Prostate gland (tissue), 2 donors: ENCODE data around the gene KRT40. TPM values are rescaled to one million over a fixed set of nuclear protein-coding genes. Genes with fewer than 3 reads are reported as not detected.
A peak's percentile ranks its signal among the peaks of the same experiment; 100 is the strongest.

Experiments used
- DNase-seq: peaks from one replicate; pipeline ENCODE4 v3.0.0-alpha.2; 2019; ENCODE audit warnings: low spot score
- H3K27ac ChIP-seq, 2 donors: fragments of 200-600 bp; sonication (generic); 2 replicates each; pipeline ENCODE4 v1.5.1; 2017 to 2019
- H3K27me3 ChIP-seq: fragments of 200-600 bp; sonication (generic); replicated peaks from 2 replicates; pipeline ENCODE4 v1.5.1; 2019; ENCODE audit not compliant: insufficient read depth
- H3K36me3 ChIP-seq, 2 donors: fragments of 200-600 bp; sonication (generic); 1 replicate in 1 of 2; 2 replicates in 1 of 2; pipeline versions ENCODE4 v1.5.1 to v1.8.1; 2017 to 2019
- H3K4me1 ChIP-seq: fragments of 200-600 bp; sonication (generic); replicated peaks from 2 replicates; pipeline ENCODE4 v1.5.1; 2019
- H3K4me3 ChIP-seq, 2 donors: fragments of 200-600 bp; sonication (generic); 2 replicates each; pipeline ENCODE4 v1.5.1; 2017 to 2019
- H3K9me3 ChIP-seq: fragments of 200-600 bp; sonication (generic); 2 replicates; pipeline ENCODE4 v1.5.1; 2017
- CTCF ChIP-seq, 4 experiments: fragments of 200-600 bp in 2 of 4; fragments of 450-650 bp in 2 of 4; sonication (generic) in 2 of 4; IDR thresholded peaks; 1 replicate in 3 of 4; 2 replicates in 1 of 4; pipeline ENCODE4 v1.5.1; 2016 to 2019; ENCODE audit warnings: antibody characterized with exemption in 4 of 4, mild to moderate bottlenecking in 2 of 4, moderate library complexity in 2 of 4
- POLR2A ChIP-seq: fragments of 450-650 bp; IDR thresholded peaks from one replicate; pipeline ENCODE4 v1.6.1; 2016; ENCODE audit warnings: antibody characterized with exemption, mild to moderate bottlenecking
- POLR2AphosphoS5 ChIP-seq: sonication (generic); formaldehyde crosslinking; IDR thresholded peaks from one replicate; pipeline ENCODE4 v1.6.1; 2017; ENCODE audit warnings: antibody characterized with exemption
- WGBS: methylation state at CpG from one replicate; pipeline ENCODE4 v1.1.5; 2018; 5-methylcytosine and 5-hydroxymethylcytosine counted together
- intact Hi-C: fragments of 100-400 bp; cut with DNase I; formaldehyde crosslinking; loops from one replicate; pipeline ENCODE4 v1.14.2; 2022
- total RNA-seq, 2 donors: library from RNA; depleted of rRNA; stranded (reverse); fragments of >200 nt; gene quantifications; one replicate each; pipeline ENCODE4 v1.1.0, GENCODE V29; 2016

Gene KRT40
- total RNA-seq, 2 donors from 2014 or later: 0.74 TPM; not detected in 1

- TF ChIP-seq POLR2AphosphoS5: no peak
- TF ChIP-seq POLR2A: no peak
- no peak for TF ChIP-seq CTCF (IDR thresholded peaks at IDR 0.05)
- DNase-seq: no peak
- H3K4me1 ChIP-seq: no peaks in the 10 kb centered on the region
- 92% methylated on average over 3 of the region's 3 CpGs for whole genome bisulfite sequencing
- intact Hi-C loops: no loop called here
- H3K27me3 ChIP-seq: no peaks in the 10 kb centered on the region
- H3K27ac ChIP-seq: no peak overlapping the region
- H3K4me3 ChIP-seq: no peak overlapping the region
- H3K9me3 ChIP-seq: no peaks in the 10 kb centered on the region
- no peaks in the 10 kb centered on the region for H3K36me3 ChIP-seq
Observed at GRCh38 chr17:40980117-40980516, 4.0 kb downstream of the KRT40 start.

- Histone ChIP-seq H3K4me1 (no peaks in the 10 kb centered on the region), H3K9me3 (no peaks in the 10 kb centered on the region), H3K36me3 (no peaks in the 10 kb centered on the region), H3K4me3 (no peak overlapping the region), H3K27ac (peak overlapping the region; percentile 32 to 51), H3K27me3 (no peaks in the 10 kb centered on the region)
- no peak for DNase-seq
- intact Hi-C loops: no loop called here
- 40% methylated on average over 13 of the region's 13 CpGs for WGBS
- peak; percentile 5 for TF ChIP-seq POLR2AphosphoS5
- no peak for TF ChIP-seq CTCF (IDR thresholded peaks at IDR 0.05)
Observed at GRCh38 chr17:40978575-40979151, 5.5 kb downstream of the KRT40 start.

- Histone ChIP-seq H3K9me3 (no peaks in the 10 kb centered on the region), H3K27me3 (no peaks in the 10 kb centered on the region), H3K4me3 (no peak overlapping the region), H3K36me3 (no peaks in the 10 kb centered on the region), H3K27ac (no peak overlapping the region), H3K4me1 (no peaks in the 10 kb centered on the region)
- intact Hi-C loops: no loop called here
- TF ChIP-seq CTCF (IDR thresholded peaks at IDR 0.05) (no peak), POLR2AphosphoS5 (no peak), POLR2A (no peak)
- DNase-seq: no peak
Observed at GRCh38 chr17:40975516-40975915, 8.6 kb downstream of the KRT40 start.

GRCh38 chr17:40974366-40974765, 9.8 kb downstream of the KRT40 start:
- Histone ChIP-seq H3K9me3 (no peaks in the 10 kb centered on the region), H3K4me1 (no peaks in the 10 kb centered on the region), H3K27me3 (no peaks in the 10 kb centered on the region), H3K27ac (no peak overlapping the region), H3K4me3 (no peak overlapping the region), H3K36me3 (no peaks in the 10 kb centered on the region)
- no peak for DNase-seq
- 93% methylated on average over 3 of the region's 3 CpGs for WGBS
- TF ChIP-seq CTCF (IDR thresholded peaks at IDR 0.05) (no peak), POLR2A (no peak), POLR2AphosphoS5 (no peak)
- intact Hi-C loops: no loop called here

- Histone ChIP-seq H3K27ac (no peak overlapping the region), H3K27me3 (no peaks in the 10 kb centered on the region), H3K36me3 (no peaks in the 10 kb centered on the region), H3K4me1 (no peaks in the 10 kb centered on the region), H3K9me3 (no peaks in the 10 kb centered on the region), H3K4me3 (no peak overlapping the region)
- TF ChIP-seq CTCF (IDR thresholded peaks at IDR 0.05): peak in 1 of 4 experiments; percentile 22
- no peak for TF ChIP-seq POLR2A
- TF ChIP-seq POLR2AphosphoS5: no peak
- intact Hi-C loops: no loop called here
- WGBS: 91% methylated on average over 1 of the region's 1 CpG
- no peak for DNase-seq
Observed at GRCh38 chr17:40967582-40967981, 16.5 kb downstream of the KRT40 start.
